ENCODE results near the gene CEP89. TPM values are rescaled to one million over a fixed set of nuclear protein-coding genes. Genes with fewer than 3 reads are reported as not detected.
"Not testable (repeated sequence)": the region's sequence is repeated elsewhere in the genome, so short reads cannot be mapped to it uniquely, and the experiment has no call there.

Gene CEP89
- total RNA-seq, 1 donor from 2014 or later: 5.0 TPM

GRCh38 chr19:32872391-32872790 is 99.4 kb downstream of the CEP89 start:
- no peak overlapping the region for H3K4me3 ChIP-seq (ENCODE audit: low read depth, low read length)
- no peaks in the 10 kb centered on the region for H3K36me3 ChIP-seq (ENCODE audit: control insufficient read depth, insufficient read depth, low read length)
- no peak for DNase-seq (ENCODE audit: low read depth)
- no peaks in the 10 kb centered on the region for H3K27me3 ChIP-seq (ENCODE audit: control insufficient read depth, insufficient read depth, low read length)
- FAIRE-seq: no peak
- TF ChIP-seq CTCF (IDR thresholded peaks at IDR 0.05; ENCODE audit: insufficient read depth, low read length, severe bottlenecking): no peak

- Histone ChIP-seq H3K27me3 (ENCODE audit: control insufficient read depth, insufficient read depth, low read length) (no peaks in the 10 kb centered on the region), H3K4me3 (ENCODE audit: low read depth, low read length) (no peak overlapping the region), H3K36me3 (ENCODE audit: control insufficient read depth, insufficient read depth, low read length) (no peaks in the 10 kb centered on the region)
- TF ChIP-seq CTCF (IDR thresholded peaks at IDR 0.05; ENCODE audit: insufficient read depth, low read length, severe bottlenecking): no peak
- DNase-seq (ENCODE audit: low read depth) (no peak), FAIRE-seq (no peak)
These were observed 100.7 kb downstream of the CEP89 start for GRCh38 chr19:32870981-32871451.

GRCh38 chr19:32869966-32870573 is 101.7 kb downstream of the CEP89 start:
- no peak for TF ChIP-seq CTCF (IDR thresholded peaks at IDR 0.05; ENCODE audit: insufficient read depth, low read length, severe bottlenecking)
- DNase-seq (ENCODE audit: low read depth): no peak
- no peaks in the 10 kb centered on the region for H3K27me3 ChIP-seq (ENCODE audit: control insufficient read depth, insufficient read depth, low read length)
- FAIRE-seq: no peak
- no peaks in the 10 kb centered on the region for H3K36me3 ChIP-seq (ENCODE audit: control insufficient read depth, insufficient read depth, low read length)
- H3K4me3 ChIP-seq (ENCODE audit: low read depth, low read length): no peak overlapping the region

- FAIRE-seq (no peak), DNase-seq (ENCODE audit: low read depth) (no peak)
- no peak for TF ChIP-seq CTCF (IDR thresholded peaks at IDR 0.05; ENCODE audit: insufficient read depth, low read length, severe bottlenecking)
- no peaks in the 10 kb centered on the region for H3K36me3 ChIP-seq (ENCODE audit: control insufficient read depth, insufficient read depth, low read length)
- H3K27me3 ChIP-seq (ENCODE audit: control insufficient read depth, insufficient read depth, low read length): no peaks in the 10 kb centered on the region
- no peak within 1 kb of the TSS for H3K4me3 ChIP-seq (ENCODE audit: low read depth, low read length)
These were observed 102.3 kb downstream of the CEP89 start, which contains the start of gene SLC7A9 for GRCh38 chr19:32869369-32869965. Gene SLC7A9 (minus strand): TSS chr19:32869767. CDS start chr19:32868534, 1,233 bp downstream.

- FAIRE-seq: no peak
- Histone ChIP-seq H3K27me3 (ENCODE audit: control insufficient read depth, insufficient read depth, low read length) (no peaks in the 10 kb centered on the region), H3K4me3 (ENCODE audit: low read depth, low read length) (no peak overlapping the region), H3K36me3 (ENCODE audit: control insufficient read depth, insufficient read depth, low read length) (no peaks in the 10 kb centered on the region)
- DNase-seq (ENCODE audit: low read depth): no peak
- no peak for TF ChIP-seq CTCF (IDR thresholded peaks at IDR 0.05; ENCODE audit: insufficient read depth, low read length, severe bottlenecking)
These were observed 103.4 kb downstream of the CEP89 start for GRCh38 chr19:32868206-32868950.

GRCh38 chr19:32867436-32867835 is 104.3 kb downstream of the CEP89 start:
- not testable (repeated sequence) for FAIRE-seq; H3K27me3 ChIP-seq (ENCODE audit: control insufficient read depth, insufficient read depth, low read length); H3K36me3 ChIP-seq (ENCODE audit: control insufficient read depth, insufficient read depth, low read length); H3K4me3 ChIP-seq (ENCODE audit: low read depth, low read length)
- DNase-seq (ENCODE audit: low read depth): peak; percentile 10
